Caco-2 (cell line): ENCODE measurements around the gene INPP5K. TPM values are rescaled to one million over a fixed set of nuclear protein-coding genes. Genes with fewer than 3 reads are reported as not detected.

Experiments used
- BruUV-seq: library from RNA; stranded (reverse); fragments of 400-500 nt; replicated peaks from 2 replicates; lab custom pipeline; 2021; lab: Mats Ljungman, UMichigan
- CTCF ChIA-PET: fragments of 300-600 bp; sonication (Branson Sonifier 250); formaldehyde crosslinking; loops from one replicate; lab custom pipeline; 2022; ENCODE audit warnings: antibody characterized with exemption; lab: Charles Lee
- POLR2A ChIA-PET: fragments of 300-600 bp; sonication (Branson Sonifier 250); formaldehyde crosslinking; loops from one replicate; lab custom pipeline; 2022; ENCODE audit warnings: antibody characterized with exemption; lab: Charles Lee
- DNase-seq, 2 experiments: peaks; one replicate each; pipeline versions ENCODE4 v3.0.0 to v3.0.0-alpha.2; 2020 to 2022
- H3K27me3 ChIP-seq: replicated peaks from 2 replicates; pipeline ENCODE4 v1.6.0; 2011; ENCODE audit warnings: low read length; ENCODE audit not compliant: control insufficient read depth, insufficient read depth
- H3K36me3 ChIP-seq: 2 replicates; pipeline ENCODE4 v1.5.1; 2011; ENCODE audit warnings: low read length; ENCODE audit not compliant: control insufficient read depth, insufficient read depth
- H3K4me1 ChIP-seq: fragments of 250-450 bp; sonication (Bioruptor Pico); 2 replicates; pipeline ENCODE4 v1.5.1; 2020; ENCODE audit warnings: mild to moderate bottlenecking
- H3K4me3 ChIP-seq: 2 replicates; pipeline ENCODE4 v1.5.1; 2011; ENCODE audit warnings: low read depth, mild to moderate bottlenecking, control low read depth, low read length
- H3K9me3 ChIP-seq: fragments of 250-450 bp; sonication (Bioruptor Pico); 2 replicates; pipeline ENCODE4 v1.5.1; 2020; ENCODE audit warnings: mild to moderate bottlenecking, moderate library complexity
- H3K27ac Mint-ChIP-seq: one replicate; pipeline ENCODE4 v1.8.0; 2022; ENCODE audit warnings: mixed read lengths; ENCODE audit not compliant: unreplicated experiment
- H3K27me3 Mint-ChIP-seq: one replicate; pipeline ENCODE4 v1.8.0; 2022; ENCODE audit warnings: mixed read lengths; ENCODE audit not compliant: insufficient read depth, unreplicated experiment
- H3K36me3 Mint-ChIP-seq: one replicate; pipeline ENCODE4 v1.8.0; 2022; ENCODE audit warnings: mild to moderate bottlenecking, mixed read lengths; ENCODE audit not compliant: insufficient read depth, unreplicated experiment
- H3K4me1 Mint-ChIP-seq: one replicate; pipeline ENCODE4 v1.8.0; 2022; ENCODE audit warnings: low read depth, mixed read lengths; ENCODE audit not compliant: unreplicated experiment
- H3K4me3 Mint-ChIP-seq: one replicate; pipeline ENCODE4 v1.8.0; 2022; ENCODE audit warnings: mild to moderate bottlenecking, moderate library complexity, mixed read lengths; ENCODE audit not compliant: unreplicated experiment
- H3K9me3 Mint-ChIP-seq: one replicate; pipeline ENCODE4 v1.8.0; 2022; ENCODE audit warnings: mixed read lengths; ENCODE audit not compliant: unreplicated experiment
- intact Hi-C: fragments of 100-400 bp; cut with micrococcal nuclease; formaldehyde crosslinking; loops from one replicate; pipeline ENCODE4 v1.10.0; 2022; ENCODE audit not compliant: unreplicated experiment
- total RNA-seq: library from RNA; stranded (reverse); gene quantifications from 2 replicates; pipeline ENCODE4 v1.2.3, GENCODE V29; 2022
- TF ChIP-seq, protein P1 (sequence below), 2 experiments: fragments of 200-600 bp in 1 of 2; IDR thresholded peaks; 1 replicate in 1 of 2; 2 replicates in 1 of 2; pipeline versions ENCODE4 v1.5.1 to v1.8.0; 2011 to 2022; ENCODE audit warnings: antibody characterized with exemption in 1 of 2, control low read depth in 1 of 2, inconsistent platforms in 1 of 2, low read depth in 1 of 2, low read length in 1 of 2, mild to moderate bottlenecking in 1 of 2, moderate library complexity in 1 of 2; ENCODE audit not compliant: insufficient read depth in 1 of 2, severe bottlenecking in 1 of 2, unreplicated experiment in 1 of 2

INPP5K gene
- total RNA-seq, 1 experiment from 2014 or later, result 24.1 TPM

DNA sequence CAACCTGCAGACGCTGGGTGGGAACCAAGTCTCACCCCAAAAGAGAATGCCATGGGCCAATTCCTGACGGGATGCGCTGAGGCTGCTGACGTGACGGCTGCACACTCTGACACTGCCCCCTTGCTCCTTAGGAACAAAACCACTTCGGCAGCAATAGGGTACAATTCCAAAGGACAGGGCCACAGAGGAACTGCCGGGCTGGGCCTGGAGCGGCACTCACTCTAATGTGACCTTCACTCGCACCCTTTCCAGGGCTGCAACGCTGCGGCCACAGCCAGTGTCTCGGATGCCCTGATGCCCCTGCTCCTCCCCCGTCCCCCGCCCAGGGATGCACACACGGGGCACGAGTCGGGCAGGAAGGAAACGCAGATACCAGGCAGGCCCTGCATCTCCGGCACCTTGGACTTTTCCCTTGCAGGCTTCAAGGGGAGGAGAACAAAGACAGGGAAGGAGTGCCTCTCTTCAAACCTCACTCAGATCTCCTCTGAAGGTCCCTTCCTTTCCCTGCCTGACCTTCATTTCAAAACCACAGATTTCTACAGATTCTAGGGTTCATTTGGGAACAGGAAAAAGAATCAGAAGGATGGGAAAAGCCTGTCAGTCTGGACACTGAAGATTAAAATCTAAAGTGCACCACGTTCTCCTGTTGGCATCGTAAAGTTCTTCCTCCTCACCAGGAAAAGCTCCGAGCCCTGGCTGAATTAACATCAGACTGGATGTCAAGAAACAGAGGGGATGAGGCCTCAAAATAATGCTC lies 43.9 kb upstream of the INPP5K start:
- H3K27ac Mint-ChIP-seq, result peak overlapping the region; percentile 82
- TSS peak; percentile 5 for BruUV-seq
- H3K27me3 Mint-ChIP-seq, result no peaks in the 10 kb centered on the region

DNA sequence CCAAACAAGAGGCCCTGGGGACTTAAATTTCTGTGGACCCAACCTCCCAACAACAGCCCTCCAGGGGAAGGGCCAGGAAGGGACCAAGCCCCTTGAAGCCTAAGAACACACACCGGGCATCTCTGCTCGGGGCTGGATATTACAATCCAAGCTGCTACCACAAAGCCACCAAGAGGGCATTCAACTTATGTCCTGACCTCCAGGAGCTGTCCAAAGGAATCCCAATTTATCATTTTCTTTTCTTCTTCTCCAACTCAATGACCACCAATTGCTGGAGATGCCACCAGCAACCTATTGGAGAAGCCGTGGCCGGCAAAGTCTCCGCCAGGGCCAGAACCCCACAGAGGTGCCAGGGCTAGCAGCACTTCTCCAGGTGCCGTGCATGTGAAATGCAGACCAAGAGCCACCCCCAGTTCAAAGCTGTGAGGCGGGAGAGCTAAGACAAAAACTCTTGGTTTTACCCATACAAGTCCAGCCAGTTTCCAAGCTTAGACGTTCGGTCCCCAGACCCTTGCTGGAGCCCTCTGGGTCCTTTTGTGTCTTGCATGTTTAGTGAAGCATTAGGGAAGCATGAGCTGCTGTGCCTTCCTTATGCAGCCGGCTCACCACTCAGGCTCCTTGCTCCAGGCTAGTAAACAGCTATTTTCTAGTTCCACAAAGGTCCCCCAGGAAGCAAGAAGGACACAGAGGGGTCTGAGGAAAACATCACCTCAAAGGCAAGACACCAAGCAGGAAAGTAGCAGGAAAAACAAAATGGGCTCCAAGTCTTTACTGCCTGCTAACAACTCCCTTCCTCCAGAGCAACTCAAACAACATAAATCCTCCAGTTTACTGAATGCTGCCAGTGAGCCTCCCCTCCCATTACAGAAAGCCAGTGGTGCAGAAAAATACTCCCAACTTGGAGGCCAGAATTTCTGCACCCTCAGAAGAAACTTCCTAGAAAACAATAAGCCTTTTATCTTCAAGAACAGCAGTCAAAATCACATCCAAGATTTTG lies 42.9 kb upstream of the INPP5K start:
- intact Hi-C loops, result loop anchor here (5.0 kb wide), 1 partner anchor 38 kb away; no protein-coding TSS in a partner anchor
- ChIA-PET CTCF (no interaction called here), POLR2A (no interaction called here)
- Histone ChIP-seq H3K4me3 (no peak overlapping the region), H3K27me3 (no peaks in the 10 kb centered on the region), H3K36me3 (no peaks in the 10 kb centered on the region; the same call in 1 of the 2 replicates), H3K4me1 (peaks cover 7% of the 10 kb centered on the region; the same call in 1 of the 2 replicates), H3K9me3 (no peaks in the 10 kb centered on the region)
- Mint-ChIP-seq H3K4me1 (peaks cover 35% of the 10 kb centered on the region), H3K27me3 (no peaks in the 10 kb centered on the region), H3K9me3 (no peaks in the 10 kb centered on the region), H3K27ac (no peak overlapping the region), H3K36me3 (peaks cover 52% of the 10 kb centered on the region), H3K4me3 (no peak overlapping the region)
- BruUV-seq, result no TSS peak
- TF ChIP-seq, protein P1, sequence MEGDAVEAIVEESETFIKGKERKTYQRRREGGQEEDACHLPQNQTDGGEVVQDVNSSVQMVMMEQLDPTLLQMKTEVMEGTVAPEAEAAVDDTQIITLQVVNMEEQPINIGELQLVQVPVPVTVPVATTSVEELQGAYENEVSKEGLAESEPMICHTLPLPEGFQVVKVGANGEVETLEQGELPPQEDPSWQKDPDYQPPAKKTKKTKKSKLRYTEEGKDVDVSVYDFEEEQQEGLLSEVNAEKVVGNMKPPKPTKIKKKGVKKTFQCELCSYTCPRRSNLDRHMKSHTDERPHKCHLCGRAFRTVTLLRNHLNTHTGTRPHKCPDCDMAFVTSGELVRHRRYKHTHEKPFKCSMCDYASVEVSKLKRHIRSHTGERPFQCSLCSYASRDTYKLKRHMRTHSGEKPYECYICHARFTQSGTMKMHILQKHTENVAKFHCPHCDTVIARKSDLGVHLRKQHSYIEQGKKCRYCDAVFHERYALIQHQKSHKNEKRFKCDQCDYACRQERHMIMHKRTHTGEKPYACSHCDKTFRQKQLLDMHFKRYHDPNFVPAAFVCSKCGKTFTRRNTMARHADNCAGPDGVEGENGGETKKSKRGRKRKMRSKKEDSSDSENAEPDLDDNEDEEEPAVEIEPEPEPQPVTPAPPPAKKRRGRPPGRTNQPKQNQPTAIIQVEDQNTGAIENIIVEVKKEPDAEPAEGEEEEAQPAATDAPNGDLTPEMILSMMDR (IDR thresholded peaks at IDR 0.05; ENCODE audit: insufficient read depth in 1 of 2, low read depth in 1 of 2, low read length in 1 of 2, severe bottlenecking in 1 of 2, unreplicated experiment in 1 of 2), result no peak
- no peak for DNase-seq

More for the DNA sequence above, 43.9 kb upstream of the INPP5K start:
- Histone ChIP-seq H3K4me1 (peaks cover 8% of the 10 kb centered on the region; the same call in 1 of the 2 replicates), H3K36me3 (no peaks in the 10 kb centered on the region; the same call in 1 of the 2 replicates), H3K4me3 (no peak overlapping the region), H3K27me3 (no peaks in the 10 kb centered on the region), H3K9me3 (no peaks in the 10 kb centered on the region)
- ChIA-PET CTCF (interaction anchor here (0.7 to 1.2 kb wide), 2 partner anchors 69 to 70 kb away, joined by 3 to 4 read pairs; partner anchors contain the start of gene SLC43A2), POLR2A (no interaction called here)
- TF ChIP-seq, protein P1 (IDR thresholded peaks at IDR 0.05; ENCODE audit: insufficient read depth in 1 of 2, low read depth in 1 of 2, low read length in 1 of 2, severe bottlenecking in 1 of 2, unreplicated experiment in 1 of 2), result no peak
- Mint-ChIP-seq H3K4me1 (peaks cover 35% of the 10 kb centered on the region), H3K36me3 (peaks cover 52% of the 10 kb centered on the region), H3K9me3 (no peaks in the 10 kb centered on the region), H3K4me3 (no peak overlapping the region)
- DNase-seq, result no peak
- intact Hi-C loops, result loop anchor here (5.0 kb wide), 1 partner anchor 37 kb away; no protein-coding TSS in a partner anchor

DNA sequence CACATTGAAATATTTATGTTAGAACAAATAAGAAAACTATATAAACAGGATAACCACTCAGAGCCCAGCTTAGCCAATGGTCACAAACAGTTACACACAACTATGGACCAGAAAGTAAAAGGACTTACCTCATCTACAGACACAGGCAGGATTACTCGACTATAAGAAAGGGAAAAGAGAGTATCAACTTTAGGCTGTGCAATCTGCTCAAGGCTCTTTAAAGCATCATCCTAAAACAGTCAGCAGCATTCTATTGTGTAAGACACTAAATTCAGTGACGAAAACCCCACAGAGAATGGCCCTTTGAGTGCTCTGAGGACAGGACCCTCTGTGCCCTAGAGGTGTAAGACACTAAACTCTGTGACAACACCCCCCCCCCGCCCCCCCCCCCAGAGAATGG lies 42.0 kb upstream of the INPP5K start:
- intact Hi-C loops, result no loop called here
- H3K4me1 ChIP-seq, result no peaks in the 10 kb centered on the region
- Mint-ChIP-seq H3K9me3 (no peaks in the 10 kb centered on the region), H3K36me3 (peaks cover 52% of the 10 kb centered on the region), H3K4me1 (peaks cover 25% of the 10 kb centered on the region), H3K27me3 (no peaks in the 10 kb centered on the region), H3K4me3 (no peak overlapping the region), H3K27ac (no peak overlapping the region)
- TF ChIP-seq, protein P1 (IDR thresholded peaks at IDR 0.05; ENCODE audit: insufficient read depth in 1 of 2, low read depth in 1 of 2, low read length in 1 of 2, severe bottlenecking in 1 of 2, unreplicated experiment in 1 of 2), result no peak
- no peaks in the 10 kb centered on the region; the same call in 1 of the 2 replicates for H3K36me3 ChIP-seq
- DNase-seq, result no peak
- ChIA-PET POLR2A (no interaction called here), CTCF (no interaction called here)
- H3K4me3 ChIP-seq, result no peak overlapping the region
- no peaks in the 10 kb centered on the region for H3K9me3 ChIP-seq
- H3K27me3 ChIP-seq, result no peaks in the 10 kb centered on the region
- BruUV-seq, result TSS peak; percentile 2
